GM12872 (cell line): ENCODE results near the gene SCNN1B.

Source experiments
- TF ChIP-seq, protein P1 (sequence below): IDR thresholded peaks from 3 replicates; pipeline ENCODE4 v1.5.1; 2011; ENCODE audit warnings: low read depth, mild to moderate bottlenecking, low read length, moderate library complexity; ENCODE audit not compliant: insufficient read depth

SCNN1B gene

DNA sequence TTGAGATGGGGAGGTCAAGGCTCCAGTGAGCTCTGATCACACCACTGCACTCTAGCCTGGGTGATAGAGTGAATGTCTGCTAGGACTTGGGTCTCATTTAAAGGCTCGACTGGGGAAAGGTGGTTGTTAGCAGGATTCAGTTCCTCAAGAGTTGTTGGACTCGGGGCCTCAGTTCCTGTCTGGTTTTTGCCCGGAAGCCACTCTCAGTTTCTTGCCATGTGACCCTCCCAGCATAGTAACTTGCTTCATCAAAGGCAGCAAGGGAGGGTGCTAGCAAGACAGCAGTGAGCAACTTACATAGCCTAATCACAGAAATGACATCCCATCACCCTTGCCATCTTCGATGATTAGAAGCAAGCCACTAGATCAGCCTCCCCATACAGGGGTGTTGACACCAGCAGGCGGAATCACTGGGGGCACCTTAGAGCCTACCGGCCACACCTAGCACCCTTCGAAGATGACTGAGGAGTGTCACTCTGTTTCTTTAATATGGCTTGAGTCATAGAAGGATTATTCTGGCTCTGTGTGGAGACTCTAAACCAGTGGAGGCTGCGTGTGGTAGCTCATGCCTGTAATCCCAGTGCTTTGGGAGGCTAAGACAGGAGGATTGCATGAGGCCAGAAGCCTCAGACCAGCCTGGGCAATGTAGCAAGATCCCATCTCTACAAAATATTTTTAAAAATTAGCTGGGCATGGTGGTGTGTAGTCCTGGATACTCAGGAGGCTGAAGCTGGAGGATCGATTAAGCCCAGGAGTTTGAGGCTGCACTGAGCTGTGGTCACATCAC is 13.2 kb upstream of the SCNN1B start:
- TF ChIP-seq, protein P1, sequence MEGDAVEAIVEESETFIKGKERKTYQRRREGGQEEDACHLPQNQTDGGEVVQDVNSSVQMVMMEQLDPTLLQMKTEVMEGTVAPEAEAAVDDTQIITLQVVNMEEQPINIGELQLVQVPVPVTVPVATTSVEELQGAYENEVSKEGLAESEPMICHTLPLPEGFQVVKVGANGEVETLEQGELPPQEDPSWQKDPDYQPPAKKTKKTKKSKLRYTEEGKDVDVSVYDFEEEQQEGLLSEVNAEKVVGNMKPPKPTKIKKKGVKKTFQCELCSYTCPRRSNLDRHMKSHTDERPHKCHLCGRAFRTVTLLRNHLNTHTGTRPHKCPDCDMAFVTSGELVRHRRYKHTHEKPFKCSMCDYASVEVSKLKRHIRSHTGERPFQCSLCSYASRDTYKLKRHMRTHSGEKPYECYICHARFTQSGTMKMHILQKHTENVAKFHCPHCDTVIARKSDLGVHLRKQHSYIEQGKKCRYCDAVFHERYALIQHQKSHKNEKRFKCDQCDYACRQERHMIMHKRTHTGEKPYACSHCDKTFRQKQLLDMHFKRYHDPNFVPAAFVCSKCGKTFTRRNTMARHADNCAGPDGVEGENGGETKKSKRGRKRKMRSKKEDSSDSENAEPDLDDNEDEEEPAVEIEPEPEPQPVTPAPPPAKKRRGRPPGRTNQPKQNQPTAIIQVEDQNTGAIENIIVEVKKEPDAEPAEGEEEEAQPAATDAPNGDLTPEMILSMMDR = no peak

DNA sequence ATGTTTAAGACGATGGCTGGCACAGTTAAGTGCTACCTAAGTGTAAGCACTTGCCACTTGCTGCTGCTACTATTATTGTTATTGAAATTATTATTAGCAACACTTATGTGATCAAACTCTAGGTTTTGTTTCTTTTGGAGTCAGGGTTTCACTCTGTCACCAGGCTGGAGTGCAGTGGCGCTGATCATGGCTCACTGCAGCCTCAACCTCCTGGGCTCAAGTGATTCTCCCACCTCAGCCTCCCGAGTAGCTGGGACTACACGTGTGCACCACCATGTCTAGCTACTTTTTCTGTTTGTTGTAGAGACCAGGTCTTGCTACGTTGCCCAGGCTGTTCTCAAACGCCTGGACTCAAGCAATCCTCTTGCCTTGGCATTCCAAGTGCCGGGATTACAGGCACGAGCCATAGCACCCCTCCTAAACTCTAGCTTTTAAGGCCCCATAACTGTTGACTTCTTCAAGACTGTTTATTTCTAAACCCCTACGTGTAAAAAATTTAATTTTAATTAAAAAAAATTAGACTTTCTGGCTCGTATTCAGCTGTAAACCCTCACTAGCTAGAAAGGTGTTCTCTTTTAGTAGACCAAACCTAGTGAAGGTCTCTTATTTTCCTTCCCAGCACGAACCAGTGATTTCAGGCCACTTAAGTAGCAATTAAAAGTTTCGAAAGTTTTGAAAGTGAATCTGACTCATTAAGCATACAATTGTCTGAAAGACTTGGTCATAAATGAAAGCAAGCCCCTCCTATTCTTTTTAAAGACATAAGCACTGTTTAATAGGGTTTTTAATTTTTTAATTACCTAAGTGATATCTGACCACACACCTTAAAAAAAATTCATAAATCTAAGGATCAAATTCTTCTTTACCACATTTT is 11.7 kb upstream of the SCNN1B start:
- TF ChIP-seq, protein P1 = no peak

GRCh38 chr16:23293016-23293415 is 9.1 kb upstream of the SCNN1B start:
- TF ChIP-seq, protein P1 = no peak

DNA sequence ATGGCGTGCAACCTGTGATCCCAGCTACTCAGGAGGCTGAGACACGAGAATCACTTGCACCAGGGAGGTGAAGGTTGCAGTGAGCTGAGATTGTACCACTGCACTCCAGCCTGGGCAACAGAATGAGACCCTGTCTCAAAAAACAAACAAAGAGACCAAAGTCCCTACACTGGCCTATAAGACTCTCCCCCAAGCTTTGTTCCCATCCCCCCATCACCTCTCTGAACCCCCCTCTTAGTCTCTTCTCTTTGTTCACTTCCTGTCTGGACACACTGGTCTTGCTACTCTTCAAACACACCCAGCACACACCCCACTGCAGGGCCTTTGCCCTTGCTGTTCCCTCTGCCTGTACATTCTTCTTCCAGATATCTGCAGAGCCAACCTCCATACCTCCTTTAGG is 7.8 kb upstream of the SCNN1B start:
- TF ChIP-seq, protein P1 = no peak

- TF ChIP-seq, protein P1 = peak; percentile 66
Observed at GRCh38 chr16:23296994-23297393, 5.1 kb upstream of the SCNN1B start.

DNA sequence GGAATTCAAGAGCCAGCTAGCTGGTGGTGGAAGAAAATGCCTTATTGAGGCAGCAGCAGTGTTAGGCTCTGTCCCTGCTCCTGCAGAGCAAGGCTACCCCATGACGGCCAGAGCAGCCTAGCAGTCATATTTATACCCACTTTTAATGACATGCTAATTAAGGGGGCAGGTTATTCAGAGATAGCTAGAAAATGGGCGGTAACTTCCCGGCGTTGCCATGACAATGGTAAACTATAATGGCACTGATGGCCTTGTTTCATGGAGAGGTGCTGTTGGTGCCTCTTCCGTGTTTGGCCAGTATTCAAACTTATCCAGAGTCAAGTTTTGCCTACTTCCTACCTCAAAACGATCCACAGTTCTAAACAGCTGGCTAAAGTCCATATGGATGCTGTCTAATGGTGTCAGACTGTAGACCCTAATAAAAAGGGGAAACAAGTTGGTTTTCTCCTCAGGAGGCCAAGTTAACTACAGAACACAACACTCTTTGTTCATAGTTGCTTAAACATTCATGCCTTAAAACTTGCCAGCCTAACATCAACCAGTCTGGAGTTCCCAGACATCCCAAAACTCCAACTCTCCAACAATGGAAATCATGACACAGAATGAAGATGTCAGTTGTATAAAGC is 3.7 kb upstream of the SCNN1B start:
- TF ChIP-seq, protein P1 = no peak
